Fibroblast of skin of right biceps (primary cell): ENCODE measurements around the gene PIGM.

Experiments used
- DNase-seq: peaks from one replicate; pipeline ENCODE4 v3.0.0-alpha.2; 2013

Gene PIGM

GRCh38 chr1:160020196-160020595, 11.6 kb downstream of the PIGM start:
- DNase-seq: no peak

GRCh38 chr1:160018900-160019299, 12.9 kb downstream of the PIGM start:
- peak; percentile 58 for DNase-seq

- DNase-seq: no peak
Observed at GRCh38 chr1:160018347-160018746, 13.4 kb downstream of the PIGM start.

- DNase-seq: no peak
Observed at GRCh38 chr1:160017592-160017991, 14.2 kb downstream of the PIGM start.

GRCh38 chr1:160011781-160012180, 20.0 kb downstream of the PIGM start:
- DNase-seq: no peak

- DNase-seq: no peak
Observed at GRCh38 chr1:160009801-160010200, 22.0 kb downstream of the PIGM start.

GRCh38 chr1:160009081-160009480, 22.7 kb downstream of the PIGM start:
- no peak for DNase-seq

- peak; percentile 26 for DNase-seq
Observed at GRCh38 chr1:160007577-160008200, 24.1 kb downstream of the PIGM start.

- peak; percentile 68 for DNase-seq
Observed at GRCh38 chr1:160006312-160006940, 25.4 kb downstream of the PIGM start.

- DNase-seq: no peak
Observed at GRCh38 chr1:160005070-160005469, 26.7 kb downstream of the PIGM start.

- DNase-seq: no peak
Observed at GRCh38 chr1:160004425-160004824, 27.4 kb downstream of the PIGM start.

GRCh38 chr1:160004001-160004400, 27.8 kb downstream of the PIGM start:
- DNase-seq: no peak

- DNase-seq: no peak
Observed at GRCh38 chr1:160001440-160001839, 30.4 kb downstream of the PIGM start.

- DNase-seq: peak; percentile 51
Observed at GRCh38 chr1:159999204-159999603, 32.6 kb downstream of the PIGM start.

GRCh38 chr1:159996653-159997052, 35.1 kb downstream of the PIGM start:
- DNase-seq: peak; percentile 95

GRCh38 chr1:159994896-159995295, 36.9 kb downstream of the PIGM start:
- no peak for DNase-seq

GRCh38 chr1:159993911-159994310, 37.9 kb downstream of the PIGM start:
- no peak for DNase-seq

GRCh38 chr1:159992161-159992560, 39.6 kb downstream of the PIGM start:
- no peak for DNase-seq

- DNase-seq: peak; percentile 17
Observed at GRCh38 chr1:159991513-159991912, 40.3 kb downstream of the PIGM start.

GRCh38 chr1:159990005-159990404, 41.8 kb downstream of the PIGM start:
- DNase-seq: no peak

- DNase-seq: no peak
Observed at GRCh38 chr1:159989581-159989980, 42.2 kb downstream of the PIGM start.

GRCh38 chr1:159988006-159988405, 43.8 kb downstream of the PIGM start:
- no peak for DNase-seq

- DNase-seq: no peak
Observed at GRCh38 chr1:159987186-159987585, 44.6 kb downstream of the PIGM start.

GRCh38 chr1:159986531-159986930, 45.3 kb downstream of the PIGM start:
- no peak for DNase-seq

- DNase-seq: no peak
Observed at GRCh38 chr1:159986093-159986492, 45.7 kb downstream of the PIGM start.
